K562 (cell line): ENCODE data around the gene NEK4. TPM values are rescaled to one million over a fixed set of nuclear protein-coding genes. Genes with fewer than 3 reads are reported as not detected.

Experiments
- DPF2 ChIP-seq: fragments of 450-650 bp; IDR thresholded peaks from 2 replicates; pipeline ENCODE4 v1.6.1; 2016
- KDM4B ChIP-seq, 2 experiments: fragments of 450-650 bp in 1 of 2; sonication (generic) in 1 of 2; IDR thresholded peaks; 2 replicates each; pipeline ENCODE4 v1.6.1; 2016 to 2017; ENCODE audit warnings: borderline replicate concordance in 2 of 2, antibody characterized with exemption in 1 of 2, low read depth in 1 of 2, mild to moderate bottlenecking in 1 of 2
- L3MBTL2 ChIP-seq: fragments of 450-650 bp; IDR thresholded peaks from 2 replicates; pipeline ENCODE4 v1.6.1; 2016; ENCODE audit warnings: mild to moderate bottlenecking, moderate library complexity
- TAF15 ChIP-seq: fragments of 200-400 bp; formaldehyde crosslinking; IDR thresholded peaks from 2 replicates; pipeline ENCODE4 v1.6.1; 2017; ENCODE audit warnings: mild to moderate bottlenecking, low read depth, low read length, moderate library complexity
- TEAD2 ChIP-seq: fragments of 450-650 bp; IDR thresholded peaks from 2 replicates; pipeline ENCODE4 v1.6.1; 2016; ENCODE audit warnings: missing genetic modification characterization, control low read depth, missing compliant biosample characterization
- TGIF2 ChIP-seq: sonication (generic); formaldehyde crosslinking; IDR thresholded peaks from 2 replicates; pipeline ENCODE4 v1.8.1; 2022; ENCODE audit warnings: mild to moderate bottlenecking, missing genetic modification reagents, moderate library complexity
- ZNF408 ChIP-seq: fragments of 250-450 bp; sonication (Bioruptor Pico); IDR thresholded peaks from 2 replicates; pipeline ENCODE4 v1.4.0; 2020; ENCODE audit warnings: low read depth, mild to moderate bottlenecking, moderate library complexity
- ZNF699 ChIP-seq: fragments of 250-450 bp; sonication (Bioruptor Pico); IDR thresholded peaks from 2 replicates; pipeline ENCODE4 v1.8.0; 2021; ENCODE audit warnings: mild to moderate bottlenecking, moderate library complexity; ENCODE audit not compliant: insufficient replicate concordance
- polyA plus RNA-seq, 8 experiments: library from polyadenylated mRNA; depleted of rRNA in 4 of 8; stranded (reverse) in 5 of 8; unstranded in 3 of 8; fragments of >200 nt; fragmentation: Nextera tagmentation in 2 of 8; fragmentation: Illumina TruSeq in 1 of 8; extraction: Ambion mirVana in 2 of 8; extraction: Trizol in 1 of 8; gene quantifications; 2 replicates each; pipeline versions ENCODE4 v1.2.1 to v1.2.3, GENCODE V29; 2011 to 2014; ENCODE audit warnings: inconsistent platforms in 1 of 8, missing spikeins in 1 of 8
- total RNA-seq, 7 experiments: library from RNA; depleted of rRNA in 6 of 7; stranded (reverse); fragments of >200 nt in 6 of 7; fragmentation: Illumina TruSeq in 2 of 7; extraction: Trizol in 2 of 7; gene quantifications; 2 replicates each; pipeline versions ENCODE4 v1.2.1 to v1.2.3, GENCODE V29; 2011 to 2021; ENCODE audit warnings: low replicate concordance in 1 of 7
- TF ChIP-seq, protein P1 (sequence below), 2 experiments: fragments of 450-650 bp; formaldehyde crosslinking in 1 of 2; IDR thresholded peaks; 2 replicates each; pipeline versions ENCODE4 v1.4.0 to v1.6.1; 2014 to 2020; ENCODE audit warnings: mild to moderate bottlenecking in 2 of 2, borderline replicate concordance in 1 of 2, low read depth in 1 of 2
- TF ChIP-seq, protein P2 (sequence below): fragments of 250-450 bp; sonication (Bioruptor Pico); IDR thresholded peaks from 2 replicates; pipeline ENCODE4 v1.4.0; 2020
- TF ChIP-seq, protein P3 (sequence below): fragments of 250-450 bp; sonication (Bioruptor Pico); IDR thresholded peaks from 2 replicates; pipeline ENCODE4 v1.9.0; 2021; ENCODE audit warnings: mild to moderate bottlenecking

Gene NEK4
- total and polyA plus RNA-seq, 9 of the 15 experiments (the other 6 are each of a cell fraction or from before 2014, with no cell fraction given): 5.8 to 23.1 (median 16.6) TPM

- TF ChIP-seq, protein P1, sequence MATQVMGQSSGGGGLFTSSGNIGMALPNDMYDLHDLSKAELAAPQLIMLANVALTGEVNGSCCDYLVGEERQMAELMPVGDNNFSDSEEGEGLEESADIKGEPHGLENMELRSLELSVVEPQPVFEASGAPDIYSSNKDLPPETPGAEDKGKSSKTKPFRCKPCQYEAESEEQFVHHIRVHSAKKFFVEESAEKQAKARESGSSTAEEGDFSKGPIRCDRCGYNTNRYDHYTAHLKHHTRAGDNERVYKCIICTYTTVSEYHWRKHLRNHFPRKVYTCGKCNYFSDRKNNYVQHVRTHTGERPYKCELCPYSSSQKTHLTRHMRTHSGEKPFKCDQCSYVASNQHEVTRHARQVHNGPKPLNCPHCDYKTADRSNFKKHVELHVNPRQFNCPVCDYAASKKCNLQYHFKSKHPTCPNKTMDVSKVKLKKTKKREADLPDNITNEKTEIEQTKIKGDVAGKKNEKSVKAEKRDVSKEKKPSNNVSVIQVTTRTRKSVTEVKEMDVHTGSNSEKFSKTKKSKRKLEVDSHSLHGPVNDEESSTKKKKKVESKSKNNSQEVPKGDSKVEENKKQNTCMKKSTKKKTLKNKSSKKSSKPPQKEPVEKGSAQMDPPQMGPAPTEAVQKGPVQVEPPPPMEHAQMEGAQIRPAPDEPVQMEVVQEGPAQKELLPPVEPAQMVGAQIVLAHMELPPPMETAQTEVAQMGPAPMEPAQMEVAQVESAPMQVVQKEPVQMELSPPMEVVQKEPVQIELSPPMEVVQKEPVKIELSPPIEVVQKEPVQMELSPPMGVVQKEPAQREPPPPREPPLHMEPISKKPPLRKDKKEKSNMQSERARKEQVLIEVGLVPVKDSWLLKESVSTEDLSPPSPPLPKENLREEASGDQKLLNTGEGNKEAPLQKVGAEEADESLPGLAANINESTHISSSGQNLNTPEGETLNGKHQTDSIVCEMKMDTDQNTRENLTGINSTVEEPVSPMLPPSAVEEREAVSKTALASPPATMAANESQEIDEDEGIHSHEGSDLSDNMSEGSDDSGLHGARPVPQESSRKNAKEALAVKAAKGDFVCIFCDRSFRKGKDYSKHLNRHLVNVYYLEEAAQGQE (IDR thresholded peaks at IDR 0.05; ENCODE audit: borderline replicate concordance): no peak
- TF ChIP-seq, protein P1 (CRISPR knock-in tag; IDR thresholded peaks at IDR 0.05; ENCODE audit: low read depth): 0 out of 2 replicates have a peak, but pooled peaks have one; percentile 15
- no peak for TF ChIP-seq ZNF408 (CRISPR knock-in tag)
- no peak for TF ChIP-seq DPF2
- peak; percentile 45; the same call in 1 of the 2 replicates for TF ChIP-seq L3MBTL2
- TF ChIP-seq, protein P2, sequence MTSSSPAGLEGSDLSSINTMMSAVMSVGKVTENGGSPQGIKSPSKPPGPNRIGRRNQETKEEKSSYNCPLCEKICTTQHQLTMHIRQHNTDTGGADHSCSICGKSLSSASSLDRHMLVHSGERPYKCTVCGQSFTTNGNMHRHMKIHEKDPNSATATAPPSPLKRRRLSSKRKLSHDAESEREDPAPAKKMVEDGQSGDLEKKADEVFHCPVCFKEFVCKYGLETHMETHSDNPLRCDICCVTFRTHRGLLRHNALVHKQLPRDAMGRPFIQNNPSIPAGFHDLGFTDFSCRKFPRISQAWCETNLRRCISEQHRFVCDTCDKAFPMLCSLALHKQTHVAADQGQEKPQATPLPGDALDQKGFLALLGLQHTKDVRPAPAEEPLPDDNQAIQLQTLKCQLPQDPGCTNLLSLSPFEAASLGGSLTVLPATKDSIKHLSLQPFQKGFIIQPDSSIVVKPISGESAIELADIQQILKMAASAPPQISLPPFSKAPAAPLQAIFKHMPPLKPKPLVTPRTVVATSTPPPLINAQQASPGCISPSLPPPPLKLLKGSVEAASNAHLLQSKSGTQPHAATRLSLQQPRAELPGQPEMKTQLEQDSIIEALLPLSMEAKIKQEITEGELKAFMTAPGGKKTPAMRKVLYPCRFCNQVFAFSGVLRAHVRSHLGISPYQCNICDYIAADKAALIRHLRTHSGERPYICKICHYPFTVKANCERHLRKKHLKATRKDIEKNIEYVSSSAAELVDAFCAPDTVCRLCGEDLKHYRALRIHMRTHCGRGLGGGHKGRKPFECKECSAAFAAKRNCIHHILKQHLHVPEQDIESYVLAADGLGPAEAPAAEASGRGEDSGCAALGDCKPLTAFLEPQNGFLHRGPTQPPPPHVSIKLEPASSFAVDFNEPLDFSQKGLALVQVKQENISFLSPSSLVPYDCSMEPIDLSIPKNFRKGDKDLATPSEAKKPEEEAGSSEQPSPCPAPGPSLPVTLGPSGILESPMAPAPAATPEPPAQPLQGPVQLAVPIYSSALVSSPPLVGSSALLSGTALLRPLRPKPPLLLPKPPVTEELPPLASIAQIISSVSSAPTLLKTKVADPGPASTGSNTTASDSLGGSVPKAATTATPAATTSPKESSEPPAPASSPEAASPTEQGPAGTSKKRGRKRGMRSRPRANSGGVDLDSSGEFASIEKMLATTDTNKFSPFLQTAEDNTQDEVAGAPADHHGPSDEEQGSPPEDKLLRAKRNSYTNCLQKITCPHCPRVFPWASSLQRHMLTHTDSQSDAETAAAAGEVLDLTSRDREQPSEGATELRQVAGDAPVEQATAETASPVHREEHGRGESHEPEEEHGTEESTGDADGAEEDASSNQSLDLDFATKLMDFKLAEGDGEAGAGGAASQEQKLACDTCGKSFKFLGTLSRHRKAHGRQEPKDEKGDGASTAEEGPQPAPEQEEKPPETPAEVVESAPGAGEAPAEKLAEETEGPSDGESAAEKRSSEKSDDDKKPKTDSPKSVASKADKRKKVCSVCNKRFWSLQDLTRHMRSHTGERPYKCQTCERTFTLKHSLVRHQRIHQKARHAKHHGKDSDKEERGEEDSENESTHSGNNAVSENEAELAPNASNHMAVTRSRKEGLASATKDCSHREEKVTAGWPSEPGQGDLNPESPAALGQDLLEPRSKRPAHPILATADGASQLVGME: no peak
- no peak for TF ChIP-seq TEAD2
- no peak for TF ChIP-seq KDM4B (IDR thresholded peaks at IDR 0.05; ENCODE audit: borderline replicate concordance in 2 of 2, low read depth in 1 of 2)
- TF ChIP-seq, protein P3, sequence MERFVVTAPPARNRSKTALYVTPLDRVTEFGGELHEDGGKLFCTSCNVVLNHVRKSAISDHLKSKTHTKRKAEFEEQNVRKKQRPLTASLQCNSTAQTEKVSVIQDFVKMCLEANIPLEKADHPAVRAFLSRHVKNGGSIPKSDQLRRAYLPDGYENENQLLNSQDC (CRISPR knock-in tag): no peak
- TF ChIP-seq TAF15: no peak
- 0 out of 2 replicates have a peak, but pooled peaks have one; percentile 74 for TF ChIP-seq TGIF2 (CRISPR knock-in tag)
- TF ChIP-seq ZNF699 (CRISPR knock-in tag): no peak
Measured at GRCh38 chr3:52705688-52706686, 64.8 kb downstream of the NEK4 start, which contains the start of the genes GLT8D1 and SPCS1 (continued).
